H9 (cell line): ENCODE measurements around the gene GOLGA1. TPM values are rescaled to one million over a fixed set of nuclear protein-coding genes. Genes with fewer than 3 reads are reported as not detected.

Experiments
- DNase-seq: peaks from one replicate; pipeline ENCODE4 v3.0.0-alpha.2; 2017
- H2AFZ ChIP-seq: one replicate; pipeline ENCODE4 v1.6.1; 2013; ENCODE audit warnings: mild to moderate bottlenecking, low read length, control low read depth, moderate library complexity
- H2AK5ac ChIP-seq: 2 replicates; pipeline ENCODE4 v1.6.1; 2013; ENCODE audit warnings: low read length, control low read depth, mixed read lengths; ENCODE audit not compliant: insufficient read length
- H2BK120ac ChIP-seq: one replicate; pipeline ENCODE4 v1.6.1; 2013; ENCODE audit warnings: low read depth, mild to moderate bottlenecking, low read length, control low read depth, inconsistent platforms; ENCODE audit not compliant: poor library complexity, severe bottlenecking
- H2BK12ac ChIP-seq: 2 replicates; pipeline ENCODE4 v1.6.1; 2013; ENCODE audit warnings: low read length, control low read depth, mixed read lengths, low read depth; ENCODE audit not compliant: insufficient read length
- H2BK15ac ChIP-seq: 2 replicates; pipeline ENCODE4 v1.6.1; 2013; ENCODE audit warnings: low read depth, low read length, control low read depth
- H2BK20ac ChIP-seq: one replicate; pipeline ENCODE4 v1.6.1; 2013; ENCODE audit warnings: low read depth, mild to moderate bottlenecking, low read length, control low read depth, inconsistent platforms; ENCODE audit not compliant: poor library complexity, severe bottlenecking
- H2BK5ac ChIP-seq: 2 replicates; pipeline ENCODE4 v1.6.1; 2013; ENCODE audit warnings: low read length, control low read depth, mixed read lengths; ENCODE audit not compliant: insufficient read length
- H3K14ac ChIP-seq: 2 replicates; pipeline ENCODE4 v1.6.1; 2013; ENCODE audit warnings: low read length, control low read depth; ENCODE audit not compliant: insufficient read depth
- H3K18ac ChIP-seq: 2 replicates; pipeline ENCODE4 v1.6.1; 2013; ENCODE audit warnings: low read depth, mild to moderate bottlenecking, mixed read lengths, low read length, control low read depth; ENCODE audit not compliant: insufficient read length
- H3K23ac ChIP-seq: 2 replicates; pipeline ENCODE4 v1.6.1; 2013; ENCODE audit warnings: low read length, control low read depth, mixed read lengths, low read depth; ENCODE audit not compliant: insufficient read length
- H3K23me2 ChIP-seq: 2 replicates; pipeline ENCODE4 v1.6.1; 2013; ENCODE audit warnings: low read depth, mild to moderate bottlenecking, mixed read lengths, low read length, control low read depth; ENCODE audit not compliant: insufficient read length, poor library complexity, severe bottlenecking
- H3K27ac ChIP-seq: 2 replicates; pipeline ENCODE4 v1.5.1; 2013; ENCODE audit warnings: low read length, control low read depth, mixed read lengths, low read depth; ENCODE audit not compliant: insufficient read length
- H3K27me3 ChIP-seq: 2 replicates; pipeline ENCODE4 v1.6.1; 2013; ENCODE audit warnings: low read length, control low read depth, inconsistent platforms; ENCODE audit not compliant: insufficient read depth
- H3K4ac ChIP-seq: 2 replicates; pipeline ENCODE4 v1.6.1; 2013; ENCODE audit warnings: low read depth, mild to moderate bottlenecking, control low read depth, inconsistent platforms, low read length, moderate library complexity
- H3K4me1 ChIP-seq: 2 replicates; pipeline ENCODE4 v1.6.1; 2013; ENCODE audit warnings: low read length, control low read depth, inconsistent platforms; ENCODE audit not compliant: insufficient read depth
- H3K4me2 ChIP-seq: 2 replicates; pipeline ENCODE4 v1.6.1; 2013; ENCODE audit warnings: low read length, control low read depth, mixed read lengths; ENCODE audit not compliant: insufficient read length, insufficient read depth
- H3K56ac ChIP-seq: 2 replicates; pipeline ENCODE4 v1.6.1; 2013; ENCODE audit warnings: low read depth, mild to moderate bottlenecking, mixed read lengths, low read length, control low read depth; ENCODE audit not compliant: insufficient read length
- H3K79me1 ChIP-seq: 2 replicates; pipeline ENCODE4 v1.6.1; 2013; ENCODE audit warnings: low read depth, mild to moderate bottlenecking, moderate library complexity, low read length, control low read depth, inconsistent platforms; ENCODE audit not compliant: insufficient read depth, poor library complexity, severe bottlenecking
- H3K79me2 ChIP-seq: 2 replicates; pipeline ENCODE4 v1.6.1; 2013; ENCODE audit warnings: low read length, control low read depth, inconsistent platforms; ENCODE audit not compliant: insufficient read depth
- H3K9ac ChIP-seq: 2 replicates; pipeline ENCODE4 v1.6.1; 2013; ENCODE audit warnings: low read length, control low read depth, mixed read lengths; ENCODE audit not compliant: insufficient read length; ENCODE audit errors: extremely low read depth
- H3K9me3 ChIP-seq: one replicate; pipeline ENCODE4 v1.6.1; 2013; ENCODE audit warnings: low read depth, low read length, inconsistent platforms; ENCODE audit not compliant: control insufficient read depth
- H3T11ph ChIP-seq: one replicate; pipeline ENCODE4 v1.6.1; 2013; ENCODE audit warnings: mild to moderate bottlenecking, low read length, control low read depth, inconsistent platforms
- H4K20me1 ChIP-seq: one replicate; pipeline ENCODE4 v1.6.1; 2013; ENCODE audit not compliant: control insufficient read depth, insufficient read length, insufficient read depth
- H4K5ac ChIP-seq: 2 replicates; pipeline ENCODE4 v1.6.1; 2013; ENCODE audit warnings: low read depth, mild to moderate bottlenecking, mixed read lengths, low read length, control low read depth; ENCODE audit not compliant: insufficient read length
- H4K8ac ChIP-seq: replicated peaks from 2 replicates; pipeline ENCODE4 v1.6.1; 2013; ENCODE audit warnings: low read length, control low read depth, mixed read lengths, low read depth; ENCODE audit not compliant: insufficient read length
- H4K91ac ChIP-seq: 2 replicates; pipeline ENCODE4 v1.6.1; 2013; ENCODE audit warnings: low read depth, mild to moderate bottlenecking, moderate library complexity, mixed read lengths, low read length, control low read depth; ENCODE audit not compliant: insufficient read length
- H3K27ac Mint-ChIP-seq, 3 experiments: 2 replicates in 2 of 3; 3 replicates in 1 of 3; pipeline ENCODE4 v1.8.0; 2020 to 2021; ENCODE audit warnings: mixed read lengths in 3 of 3, mild to moderate bottlenecking in 1 of 3, moderate library complexity in 1 of 3
- H3K27me3 Mint-ChIP-seq: 2 replicates; pipeline ENCODE4 v1.8.0; 2021; ENCODE audit warnings: low read depth, mild to moderate bottlenecking, moderate library complexity, mixed read lengths
- H3K36me3 Mint-ChIP-seq, 3 experiments: 2 replicates in 2 of 3; 3 replicates in 1 of 3; pipeline ENCODE4 v1.8.0; 2020 to 2021; ENCODE audit warnings: low read depth in 3 of 3, mixed read lengths in 3 of 3; ENCODE audit not compliant: insufficient read depth in 1 of 3
- H3K4me1 Mint-ChIP-seq, 2 experiments: 2 replicates each; pipeline ENCODE4 v1.8.0; 2020; ENCODE audit warnings: mixed read lengths in 2 of 2
- H3K4me3 Mint-ChIP-seq, 2 experiments: 2 replicates in 1 of 2; 3 replicates in 1 of 2; pipeline ENCODE4 v1.8.0; 2020 to 2021; ENCODE audit warnings: mild to moderate bottlenecking in 2 of 2, mixed read lengths in 2 of 2, moderate library complexity in 1 of 2
- H3K9me3 Mint-ChIP-seq, 2 experiments: 2 replicates in 1 of 2; 3 replicates in 1 of 2; pipeline ENCODE4 v1.8.0; 2020; ENCODE audit warnings: mild to moderate bottlenecking in 2 of 2, mixed read lengths in 2 of 2, moderate library complexity in 1 of 2
- WGBS: extraction: QIAGEN DNeasy Blood & Tissue Kit; methylation state at CpG from one replicate; pipeline ENCODE4 v1.1.7; 2013; ENCODE audit warnings: missing lambda C conversion rate, low lambda C conversion rate, mixed read lengths; ENCODE audit not compliant: insufficient read length; ENCODE audit errors: extremely low coverage; 5-methylcytosine and 5-hydroxymethylcytosine counted together
- total RNA-seq: library from RNA; stranded (reverse); gene quantifications from 2 replicates; pipeline ENCODE4 v1.2.1, GENCODE V29; 2021
- TF ChIP-seq, protein P1 (sequence below): fragments of 200-600 bp; sonication (generic); conservative IDR thresholded peaks from 3 replicates; pipeline ENCODE4 v1.8.0; 2021; ENCODE audit warnings: antibody characterized with exemption, mild to moderate bottlenecking

The GOLGA1 gene
- total RNA-seq, 1 experiment from 2014 or later: 7.6 TPM

DNA sequence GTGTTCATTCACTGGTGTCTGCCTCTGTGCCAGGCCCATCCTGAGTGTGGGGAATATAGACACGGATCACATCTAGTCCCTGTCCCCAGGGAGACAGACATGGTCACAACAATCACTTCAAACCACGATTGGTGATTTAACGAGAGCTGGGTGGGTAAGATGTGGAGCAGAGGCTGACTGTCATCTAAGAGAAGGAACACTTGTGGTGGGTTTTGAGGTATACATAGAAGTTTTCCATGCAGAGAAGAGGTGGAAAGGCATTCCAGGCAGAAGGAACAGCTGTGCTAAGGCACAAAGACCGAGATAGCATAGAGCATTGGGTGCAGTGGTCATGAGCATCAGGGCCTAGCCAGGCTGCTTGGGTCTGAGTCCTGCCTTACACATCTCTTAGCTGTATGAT lies 110.3 kb downstream of the GOLGA1 start:
- Histone ChIP-seq H3K4me1 (no peaks in the 10 kb centered on the region; the same call in 1 of the 2 replicates), H3K23me2 (no peaks in the 10 kb centered on the region), H3K9me3 (no peaks in the 10 kb centered on the region), H3K27me3 (no peaks in the 10 kb centered on the region), H3K79me2 (no peaks in the 10 kb centered on the region), H3K79me1 (no peaks in the 10 kb centered on the region), H2BK120ac (no peak overlapping the region), H2BK12ac (no peak overlapping the region), H2BK5ac (no peak overlapping the region), H4K8ac (no peak overlapping the region), H4K20me1 (no peaks in the 10 kb centered on the region), H3T11ph (no peak overlapping the region), H3K4me2 (no peak overlapping the region), H2BK20ac (no peak overlapping the region), H3K56ac (no peak overlapping the region), H3K4ac (no peak overlapping the region), H4K5ac (no peak overlapping the region), H3K27ac (no peak overlapping the region), H3K9ac (no peak overlapping the region), H3K23ac (no peak overlapping the region), H2AK5ac (no peak overlapping the region), H3K14ac (no peak overlapping the region), H4K91ac (no peak overlapping the region), H2AFZ (no peak overlapping the region), H2BK15ac (no peak overlapping the region), H3K18ac (no peak overlapping the region)
- Mint-ChIP-seq H3K4me3 (no peak overlapping the region), H3K27ac (no peak overlapping the region; a peak in 1 of 7 replicates), H3K9me3 (peaks cover 3 to 9% of the 10 kb centered on the region in 2 experiments; a peak in 2 of 5 replicates), H3K4me1 (peaks cover 9 to 18% of the 10 kb centered on the region in 2 experiments), H3K27me3 (peaks cover 4% of the 10 kb centered on the region; the same call in 1 of the 2 replicates), H3K36me3 (peaks cover 0 to 4% (median 1%) of the 10 kb centered on the region in 3 experiments; a peak in 2 of 7 replicates)
- no CpG with 5 or more reads among the region's 4 CpGs for WGBS
- TF ChIP-seq, protein P1, sequence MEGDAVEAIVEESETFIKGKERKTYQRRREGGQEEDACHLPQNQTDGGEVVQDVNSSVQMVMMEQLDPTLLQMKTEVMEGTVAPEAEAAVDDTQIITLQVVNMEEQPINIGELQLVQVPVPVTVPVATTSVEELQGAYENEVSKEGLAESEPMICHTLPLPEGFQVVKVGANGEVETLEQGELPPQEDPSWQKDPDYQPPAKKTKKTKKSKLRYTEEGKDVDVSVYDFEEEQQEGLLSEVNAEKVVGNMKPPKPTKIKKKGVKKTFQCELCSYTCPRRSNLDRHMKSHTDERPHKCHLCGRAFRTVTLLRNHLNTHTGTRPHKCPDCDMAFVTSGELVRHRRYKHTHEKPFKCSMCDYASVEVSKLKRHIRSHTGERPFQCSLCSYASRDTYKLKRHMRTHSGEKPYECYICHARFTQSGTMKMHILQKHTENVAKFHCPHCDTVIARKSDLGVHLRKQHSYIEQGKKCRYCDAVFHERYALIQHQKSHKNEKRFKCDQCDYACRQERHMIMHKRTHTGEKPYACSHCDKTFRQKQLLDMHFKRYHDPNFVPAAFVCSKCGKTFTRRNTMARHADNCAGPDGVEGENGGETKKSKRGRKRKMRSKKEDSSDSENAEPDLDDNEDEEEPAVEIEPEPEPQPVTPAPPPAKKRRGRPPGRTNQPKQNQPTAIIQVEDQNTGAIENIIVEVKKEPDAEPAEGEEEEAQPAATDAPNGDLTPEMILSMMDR: no peak
- no peak for DNase-seq
